Measurements from ENCODE around the gene TCAF1.
"Not testable (repeated sequence)": the region's sequence is repeated elsewhere in the genome, so short reads cannot be mapped to it uniquely, and the experiment has no call there.

Gene TCAF1

GRCh38 chr7:143849785-143850479, 52.0 kb downstream of the TCAF1 start:
- DNase-seq, result no peak

DNA sequence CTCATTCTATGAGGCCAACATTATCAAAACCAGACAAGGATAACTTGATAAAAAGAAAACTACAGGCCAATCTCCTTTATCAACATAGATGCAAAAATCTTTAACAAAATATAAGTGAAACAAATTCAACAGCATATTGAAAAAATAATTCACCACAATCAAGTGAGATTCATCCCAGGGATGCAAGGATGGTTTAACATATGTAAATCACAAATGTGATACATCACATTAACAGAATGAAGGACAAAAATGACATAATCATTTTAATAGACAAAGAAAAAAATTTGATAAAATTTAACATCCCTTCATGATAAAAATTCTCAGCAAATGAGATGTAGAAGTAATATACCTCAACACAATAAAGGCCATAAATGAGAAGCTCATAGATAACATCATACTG, 53.8 kb downstream of the TCAF1 start:
- DNase-seq, result no peak

- no peak for DNase-seq
These were observed 55.3 kb downstream of the TCAF1 start for GRCh38 chr7:143846692-143847091.

- DNase-seq, result not testable (repeated sequence)
These were observed 60.3 kb downstream of the TCAF1 start for GRCh38 chr7:143841696-143842095.

DNA sequence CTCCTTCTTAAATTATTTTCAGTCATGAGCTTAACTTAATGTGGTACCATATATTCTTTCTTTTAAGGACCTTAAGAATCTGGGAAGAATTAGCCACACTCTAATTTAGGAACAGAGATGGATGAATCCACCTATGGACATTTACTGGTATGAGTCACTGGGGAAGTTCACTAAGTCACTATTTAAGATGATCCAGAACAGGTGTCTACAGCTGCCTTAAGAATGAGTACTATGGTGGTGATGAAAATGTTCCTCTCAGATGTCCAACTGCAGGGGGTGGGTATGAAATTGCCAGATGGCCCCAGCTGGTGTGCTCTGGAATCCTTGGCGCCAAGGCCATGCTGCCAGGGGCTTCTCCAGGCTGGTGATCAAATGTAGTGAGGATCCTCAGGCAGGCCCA, 61.9 kb downstream of the TCAF1 start:
- not testable (repeated sequence) for DNase-seq

DNA sequence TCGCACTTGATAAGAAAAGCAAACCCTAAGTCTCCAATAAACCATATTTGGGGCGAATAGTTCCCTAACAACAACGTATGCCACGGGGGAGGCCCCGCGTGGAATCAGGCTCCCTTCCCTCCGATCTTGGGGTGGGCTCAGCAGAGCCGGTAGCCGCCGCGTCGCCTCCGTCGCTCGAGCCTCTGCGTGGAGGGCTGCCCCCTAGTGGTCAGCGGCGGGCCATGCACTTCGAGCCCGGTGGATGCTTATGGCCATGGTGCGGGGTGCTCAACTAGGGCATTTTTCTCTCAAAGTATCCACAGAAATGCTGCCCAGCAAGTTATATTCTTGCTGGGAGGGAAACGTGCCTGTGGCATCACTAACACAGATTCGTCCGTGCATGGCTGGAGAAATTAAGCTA, 64.8 kb downstream of the TCAF1 start:
- peak; percentile 98 to 100 for DNase-seq

DNA sequence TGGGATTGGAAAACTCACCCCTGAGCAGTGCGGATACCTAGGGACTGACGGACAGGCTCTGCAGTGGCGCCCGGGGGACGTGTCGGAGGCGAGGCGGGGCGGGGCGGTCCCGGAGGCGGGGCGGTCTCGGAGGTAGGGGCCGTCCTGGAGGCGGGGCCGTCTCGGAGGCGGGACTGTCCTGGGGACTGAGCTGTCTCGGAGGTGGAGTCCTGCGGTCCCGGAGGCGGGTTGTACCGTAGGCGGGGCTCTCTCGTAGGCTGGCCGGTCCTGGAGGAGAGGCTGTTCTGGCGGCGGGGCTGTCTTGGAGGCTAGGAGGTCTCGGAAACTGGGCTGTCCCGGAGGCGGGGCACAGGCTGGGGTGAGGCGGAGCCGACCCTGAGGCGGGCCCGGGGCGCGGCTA, 65.4 kb downstream of the TCAF1 start:
- DNase-seq, result peak; percentile 89 to 95

- DNase-seq, result not testable (repeated sequence)
These were observed 65.9 kb downstream of the TCAF1 start for GRCh38 chr7:143836088-143836487.

GRCh38 chr7:143826578-143826977, 75.4 kb downstream of the TCAF1 start:
- not testable (repeated sequence) for DNase-seq

DNA sequence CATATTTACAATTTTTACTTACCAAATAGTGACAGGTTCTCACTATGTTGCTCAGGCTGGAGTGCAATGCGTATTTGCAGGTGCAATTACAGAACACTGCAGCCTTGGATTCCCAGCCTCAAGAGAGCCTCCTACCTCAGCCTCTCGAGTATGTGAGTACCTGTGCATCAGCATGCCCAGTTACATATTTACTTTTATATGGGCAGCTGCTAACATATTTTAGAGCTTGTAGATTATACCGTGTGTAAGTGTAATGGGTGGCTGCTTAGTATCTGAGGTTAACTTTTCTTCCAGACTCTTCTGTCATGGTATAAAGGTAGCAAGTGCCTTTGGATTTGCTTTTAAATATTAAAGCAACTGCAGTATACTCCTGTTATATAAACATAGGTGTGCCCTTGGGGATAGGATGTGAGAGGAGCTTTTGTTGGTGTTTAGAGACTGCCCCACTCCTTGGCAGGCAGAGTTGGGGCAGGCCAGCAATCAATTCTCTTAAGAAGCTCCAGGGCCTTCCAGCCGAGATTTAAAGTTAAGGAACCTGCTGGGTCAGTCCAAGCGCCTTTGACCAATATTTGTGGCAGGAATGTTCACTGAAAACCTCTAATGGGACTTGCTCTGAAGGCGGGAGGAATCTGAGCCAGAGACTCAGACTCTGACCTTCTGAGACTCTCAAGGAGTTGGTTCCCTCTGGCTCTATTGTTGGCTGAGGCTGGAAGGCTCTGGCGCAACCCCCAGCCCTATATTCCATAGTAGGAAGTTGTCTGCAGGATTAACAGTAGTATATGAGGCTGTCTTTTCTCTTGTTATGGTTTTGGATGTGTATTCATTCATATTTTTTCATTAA, 77.5 kb downstream of the TCAF1 start:
- DNase-seq, result not testable (repeated sequence)

GRCh38 chr7:143823634-143824294, 78.2 kb downstream of the TCAF1 start:
- DNase-seq, result not testable (repeated sequence)

DNA sequence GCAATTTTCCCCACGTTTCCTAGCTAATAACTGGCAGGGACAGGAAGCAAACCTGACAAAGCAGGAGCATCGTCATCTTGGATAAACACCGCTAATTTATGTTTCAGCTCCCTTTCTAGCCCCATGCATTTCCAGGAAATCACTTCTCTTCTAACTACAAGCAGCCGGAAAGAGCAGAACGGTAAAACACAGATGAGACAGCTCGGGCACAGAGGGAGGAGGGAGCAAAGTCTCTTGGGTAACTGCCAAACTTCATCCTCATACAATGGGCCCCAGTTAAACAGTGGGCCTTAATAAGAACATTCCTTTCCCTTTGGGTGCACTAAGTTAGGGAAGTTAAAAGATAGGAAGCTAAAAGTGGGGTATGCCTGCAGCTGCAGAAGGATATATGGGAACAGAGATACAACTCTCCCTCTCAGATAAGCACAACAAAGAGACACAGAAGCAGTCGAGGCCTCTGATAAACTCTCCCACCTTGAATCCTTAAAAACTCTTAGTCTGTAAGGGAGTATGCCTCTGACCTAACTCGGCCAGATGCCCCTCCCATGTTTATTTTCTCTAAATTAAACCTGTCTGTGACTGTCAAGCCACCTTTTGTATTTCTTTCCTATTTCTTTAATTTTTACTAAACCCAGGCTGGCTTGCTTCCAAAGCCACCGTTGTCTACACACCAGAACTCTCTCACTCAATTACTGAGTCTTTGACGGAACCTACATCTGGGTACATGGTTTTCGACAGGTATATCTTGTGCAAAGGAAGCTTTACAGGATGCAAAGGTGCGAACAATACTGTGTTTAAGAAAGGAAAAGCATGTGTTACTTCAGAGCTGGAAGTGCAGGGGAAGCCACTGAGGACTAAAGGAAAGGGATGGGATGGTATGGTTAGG, 80.3 kb downstream of the TCAF1 start:
- DNase-seq, result not testable (repeated sequence)

DNA sequence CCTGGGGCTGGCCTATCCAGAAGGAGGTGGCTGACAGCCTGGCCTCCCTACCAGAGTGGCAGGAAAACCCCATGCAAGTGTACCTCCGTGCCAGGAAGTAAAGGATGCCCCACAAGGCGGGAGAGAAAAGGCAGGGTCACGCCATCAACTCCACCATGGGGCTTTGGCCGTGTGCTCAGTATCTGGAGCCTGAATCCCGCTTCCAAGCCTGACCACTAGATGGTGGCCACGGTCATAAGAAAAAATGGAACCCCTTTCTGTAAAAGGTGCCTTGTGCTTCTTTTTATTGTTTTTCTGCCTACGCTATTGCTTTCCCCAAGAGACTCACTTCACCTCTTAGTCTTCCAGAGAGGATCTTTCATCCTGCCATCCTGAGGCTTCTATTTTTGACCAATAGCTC, 84.1 kb downstream of the TCAF1 start:
- not testable (repeated sequence) for DNase-seq

DNA sequence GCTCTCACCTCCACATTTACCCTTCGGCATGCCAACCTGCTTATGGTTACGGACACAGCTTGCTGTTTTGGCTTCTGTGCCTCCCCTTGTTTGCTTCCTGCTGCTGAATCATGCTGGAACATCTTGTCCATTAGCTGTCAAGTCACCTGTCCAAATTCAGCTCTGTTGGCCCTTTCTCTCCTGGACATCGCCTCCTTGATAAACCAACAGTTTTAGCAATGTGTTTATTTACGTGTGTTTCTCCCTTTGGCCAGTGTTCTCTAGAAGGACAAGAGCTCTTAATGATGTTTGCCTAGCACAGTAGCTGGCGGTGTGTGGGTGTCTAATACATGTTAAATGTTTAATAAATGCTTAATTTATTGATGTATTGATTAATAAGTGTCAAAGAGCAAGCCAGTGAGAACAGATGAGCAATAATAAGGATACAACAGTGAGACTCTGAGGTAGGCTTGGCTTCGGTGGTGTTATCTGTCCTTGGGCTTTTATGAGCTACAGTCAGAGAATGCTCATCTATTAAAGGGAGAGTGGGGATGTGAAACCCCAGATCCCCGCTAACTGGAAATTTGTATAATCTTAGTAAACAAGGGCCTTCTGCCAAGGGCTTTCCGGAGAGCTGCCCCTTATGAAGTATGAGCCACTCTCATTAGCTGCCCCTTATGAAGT, 85.4 kb downstream of the TCAF1 start:
- DNase-seq, result not testable (repeated sequence)

GRCh38 chr7:143810639-143811038, 91.3 kb downstream of the TCAF1 start:
- DNase-seq, result not testable (repeated sequence)

DNA sequence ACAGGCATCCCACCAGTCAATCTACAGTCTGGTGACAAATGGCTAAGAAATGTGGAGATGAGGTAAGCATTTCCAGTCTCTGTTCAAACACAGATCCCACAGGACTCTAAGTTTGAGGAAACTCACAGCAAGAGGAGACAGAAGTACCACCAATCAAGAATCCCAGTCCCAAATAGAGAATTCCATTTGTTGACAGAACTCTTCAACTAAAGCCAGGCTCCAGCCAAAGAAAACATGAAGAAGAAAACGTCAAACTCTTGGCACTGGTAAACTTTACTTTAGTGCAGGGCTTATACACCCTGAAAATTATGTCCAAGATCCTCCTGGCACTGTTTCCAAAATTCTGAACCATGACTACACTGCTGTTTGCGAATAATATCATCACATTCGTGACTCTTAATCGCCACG, 95.3 kb downstream of the TCAF1 start:
- not testable (repeated sequence) for DNase-seq

All from stimulated activated CD4-positive, alpha-beta T cell treated with anti-CD3 and anti-CD28 coated beads, Interleukin-2, amount 100 ng/mL, for 48 hours (primary cell).